SK-N-SH (cell line): ENCODE results near the gene AKAP6. TPM values are rescaled to one million over a fixed set of nuclear protein-coding genes. Genes with fewer than 3 reads are reported as not detected.

Experiments
- CTCF ChIA-PET: fragments of 300-600, 350-600 bp; formaldehyde crosslinking; extraction: SDS; loops from one replicate; lab custom pipeline; 2021; lab: Yijun Ruan, JAX
- POLR2A ChIA-PET: fragments of 350-600 bp; sonication (Branson Sonifier 250); formaldehyde crosslinking; extraction: SDS; loops from one replicate; lab custom pipeline; 2020; ENCODE audit warnings: antibody characterized with exemption, inconsistent platforms; lab: Yijun Ruan, JAX
- DNase-seq: peaks from one replicate; pipeline ENCODE4 v3.0.0; 2012
- H2AFZ ChIP-seq: fragments of 200-600 bp; sonication (generic); 2 replicates; pipeline ENCODE4 v1.8.1; 2016; ENCODE audit warnings: antibody characterized with exemption, mild to moderate bottlenecking, low read depth
- H3F3A ChIP-seq: fragments of 200-600 bp; sonication (generic); replicated peaks from 2 replicates; pipeline ENCODE3; 2016; ENCODE audit warnings: antibody characterized with exemption, mild to moderate bottlenecking; ENCODE audit not compliant: insufficient read depth
- H3K27ac ChIP-seq, 2 experiments: fragments of 200-500 bp in 1 of 2; fragments of 200-600 bp in 1 of 2; sonication (Bioruptor generic) in 1 of 2; sonication (generic), shearing (Covaris generic) in 1 of 2; 2 replicates each; pipeline versions ENCODE4 v1.5.1 to v1.6.1; 2014 to 2016; ENCODE audit warnings: low read depth in 2 of 2, inconsistent platforms in 1 of 2, low read length in 1 of 2, mild to moderate bottlenecking in 1 of 2, mixed read lengths in 1 of 2
- H3K27me3 ChIP-seq: fragments of 200-600 bp; sonication (generic), shearing (Covaris generic); 2 replicates; pipeline ENCODE4 v1.6.1; 2016; ENCODE audit warnings: mixed run types; ENCODE audit not compliant: insufficient read depth
- H3K36me3 ChIP-seq, 2 experiments: fragments of 200-500 bp in 1 of 2; fragments of 200-600 bp in 1 of 2; sonication (Bioruptor generic) in 1 of 2; sonication (generic) in 1 of 2; replicated peaks in 1 of 2; 2 replicates each; pipeline versions ENCODE3 to v1.5.1; 2014 to 2016; ENCODE audit warnings: low read length in 1 of 2, mild to moderate bottlenecking in 1 of 2; ENCODE audit not compliant: insufficient read depth in 2 of 2, control insufficient read depth in 1 of 2
- H3K4me1 ChIP-seq, 2 experiments: fragments of 200-500 bp in 1 of 2; fragments of 200-600 bp in 1 of 2; sonication (Bioruptor generic) in 1 of 2; sonication (generic), shearing (Covaris generic) in 1 of 2; 2 replicates each; pipeline versions ENCODE4 v1.5.1 to v1.6.1; 2014 to 2016; ENCODE audit warnings: low read depth in 1 of 2, low read length in 1 of 2, mixed run types in 1 of 2; ENCODE audit not compliant: insufficient read depth in 2 of 2, control insufficient read depth in 1 of 2
- H3K4me2 ChIP-seq: fragments of 200-600 bp; sonication (generic), shearing (Covaris generic); 2 replicates; pipeline ENCODE4 v1.6.1; 2017; ENCODE audit warnings: mixed run types
- H3K4me3 ChIP-seq, 2 experiments: fragments of 200-500 bp in 1 of 2; fragments of 200-600 bp in 1 of 2; sonication (Bioruptor generic) in 1 of 2; sonication (generic), shearing (Covaris generic) in 1 of 2; 2 replicates each; pipeline versions ENCODE4 v1.5.1 to v1.8.1; 2014 to 2016; ENCODE audit warnings: low read depth in 2 of 2, inconsistent platforms in 1 of 2, low read length in 1 of 2, mild to moderate bottlenecking in 1 of 2, mixed read lengths in 1 of 2, moderate library complexity in 1 of 2
- H3K79me2 ChIP-seq: fragments of 200-600 bp; sonication (generic); 2 replicates; pipeline ENCODE4 v1.8.1; 2017; ENCODE audit warnings: mild to moderate bottlenecking; ENCODE audit not compliant: insufficient read depth
- H3K9ac ChIP-seq: fragments of 200-600 bp; sonication (generic); 2 replicates; pipeline ENCODE4 v1.6.1; 2017; ENCODE audit warnings: mixed run types
- H3K9me2 ChIP-seq: fragments of 200-600 bp; sonication (generic); 2 replicates; pipeline ENCODE4 v1.6.1; 2017; ENCODE audit warnings: mixed run types
- H3K9me3 ChIP-seq: fragments of 200-600 bp; sonication (generic); 2 replicates; pipeline ENCODE4 v1.6.1; 2017; ENCODE audit warnings: mixed run types, mild to moderate bottlenecking, moderate library complexity
- H4K20me1 ChIP-seq: fragments of 200-600 bp; sonication (generic); 2 replicates; pipeline ENCODE4 v1.6.1; 2017; ENCODE audit warnings: mild to moderate bottlenecking, mixed run types; ENCODE audit not compliant: insufficient read depth
- ELF1 ChIP-seq: IDR thresholded peaks from 2 replicates; pipeline ENCODE4 v1.4.0; 2012
- EP300 ChIP-seq, 2 experiments: IDR thresholded peaks; 2 replicates each; pipeline versions ENCODE4 v1.4.0 to v1.6.1; 2012; ENCODE audit warnings: borderline replicate concordance in 1 of 2, low read depth in 1 of 2, low read length in 1 of 2
- EZH2phosphoT487 ChIP-seq: fragments of 200-600 bp; sonication (generic); IDR thresholded peaks from 2 replicates; pipeline ENCODE4 v1.6.1; 2017; ENCODE audit warnings: low read depth, mixed run types, mild to moderate bottlenecking, antibody characterized with exemption, moderate library complexity, borderline replicate concordance
- FOXM1 ChIP-seq: IDR thresholded peaks from 2 replicates; pipeline ENCODE4 v1.4.0; 2012; ENCODE audit warnings: low read depth, mild to moderate bottlenecking
- GABPA ChIP-seq: IDR thresholded peaks from 2 replicates; pipeline ENCODE4 v1.4.0; 2012; ENCODE audit warnings: low read depth, mild to moderate bottlenecking
- GATA2 ChIP-seq: sonication (generic); formaldehyde crosslinking; IDR thresholded peaks from 2 replicates; pipeline ENCODE4 v1.5.0; 2020; ENCODE audit warnings: mild to moderate bottlenecking, missing genetic modification reagents
- MXI1 ChIP-seq: IDR thresholded peaks from 2 replicates; pipeline ENCODE4 v1.6.1; 2012; ENCODE audit warnings: mild to moderate bottlenecking, low read depth, low read length, improper control_type of control experiment
- NRF1 ChIP-seq: IDR thresholded peaks from 2 replicates; pipeline ENCODE4 v1.6.1; 2012; ENCODE audit warnings: low read depth, mild to moderate bottlenecking, low read length
- POLR2AphosphoS5 ChIP-seq: IDR thresholded peaks from 2 replicates; pipeline ENCODE4 v1.6.1; 2012; ENCODE audit warnings: low read depth, low read length
- RAD21 ChIP-seq: IDR thresholded peaks from 2 replicates; pipeline ENCODE4 v1.6.1; 2012; ENCODE audit warnings: mild to moderate bottlenecking, low read length
- RCOR1 ChIP-seq: fragments of 150-350 bp; IDR thresholded peaks from 2 replicates; pipeline ENCODE4 v1.6.1; 2017; ENCODE audit warnings: antibody characterized with exemption, low read length
- RXRA ChIP-seq: IDR thresholded peaks from 2 replicates; pipeline ENCODE4 v1.4.0; 2012; ENCODE audit warnings: low read depth, mild to moderate bottlenecking, borderline replicate concordance
- SMC3 ChIP-seq: IDR thresholded peaks from 2 replicates; pipeline ENCODE4 v1.6.1; 2012; ENCODE audit warnings: low read depth, low read length, improper control_type of control experiment
- TAF1 ChIP-seq: IDR thresholded peaks from 2 replicates; pipeline ENCODE4 v1.6.1; 2012; ENCODE audit warnings: low read depth, mild to moderate bottlenecking, low read length, moderate library complexity, borderline replicate concordance
- TCF12 ChIP-seq: IDR thresholded peaks from 2 replicates; pipeline ENCODE4 v1.4.0; 2012
- TEAD4 ChIP-seq: IDR thresholded peaks from 2 replicates; pipeline ENCODE4 v1.4.0; 2012; ENCODE audit warnings: mild to moderate bottlenecking, borderline replicate concordance; ENCODE audit not compliant: insufficient read depth
- WGBS: methylation state at CpG from one replicate; pipeline ENCODE4 v1.1.6; 2017; ENCODE audit warnings: low lambda C conversion rate; 5-methylcytosine and 5-hydroxymethylcytosine counted together
- polyA plus RNA-seq, 3 experiments: library from polyadenylated mRNA; depleted of rRNA; stranded (reverse); fragments of >200 nt; gene quantifications; 2 replicates each; pipeline ENCODE4 v1.2.3, GENCODE V29; 2012
- TF ChIP-seq, protein P1 (sequence below): IDR thresholded peaks from 2 replicates; pipeline ENCODE4 v1.6.1; 2012; ENCODE audit warnings: mild to moderate bottlenecking, low read depth, low read length, moderate library complexity

Gene AKAP6
- polyA plus RNA-seq, 1 of the 3 experiments (the other 2 are of a cell fraction): 1.7 TPM

DNA sequence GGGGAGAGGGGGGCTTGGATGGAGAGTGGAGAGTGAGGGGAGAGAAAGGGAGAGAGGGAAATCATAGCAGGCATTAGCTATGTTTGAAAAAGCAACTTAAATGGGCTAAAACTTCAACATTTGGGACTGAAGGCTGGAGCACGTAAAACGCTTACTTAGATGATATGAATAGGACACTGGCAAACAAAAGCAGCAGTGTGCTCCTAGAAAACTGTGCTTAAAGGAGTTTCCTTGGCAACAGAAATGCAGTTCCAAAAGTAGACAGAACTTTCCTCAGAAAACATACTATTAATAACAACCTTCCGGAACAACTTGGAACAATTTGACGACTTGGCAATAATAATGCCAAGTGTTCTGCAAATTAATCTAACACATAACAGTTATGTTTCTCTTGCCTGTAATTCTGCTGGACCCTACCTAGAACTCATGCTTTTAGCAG is 374.1 kb downstream of the AKAP6 start:
- Histone ChIP-seq H3K79me2 (no peaks in the 10 kb centered on the region), H4K20me1 (no peaks in the 10 kb centered on the region), H3K9ac (no peak overlapping the region), H3K27ac (peak overlapping the region in 1 of 2 experiments; percentile 1; a peak in 1 of 4 replicates), H3K9me3 (no peaks in the 10 kb centered on the region), H3K4me1 (peaks cover 0 to 20% of the 10 kb centered on the region in 2 experiments; a peak in 3 of 4 replicates), H3K4me2 (no peak overlapping the region), H3K9me2 (no peaks in the 10 kb centered on the region), H3K36me3 (peaks cover 0 to 4% of the 10 kb centered on the region in 2 experiments)
- POLR2A ChIA-PET: no interaction called here
- TF ChIP-seq NRF1: no peak
- no peak for TF ChIP-seq TCF12
- no peak for TF ChIP-seq GATA2
- no peak for TF ChIP-seq GABPA
- TF ChIP-seq, protein P1, sequence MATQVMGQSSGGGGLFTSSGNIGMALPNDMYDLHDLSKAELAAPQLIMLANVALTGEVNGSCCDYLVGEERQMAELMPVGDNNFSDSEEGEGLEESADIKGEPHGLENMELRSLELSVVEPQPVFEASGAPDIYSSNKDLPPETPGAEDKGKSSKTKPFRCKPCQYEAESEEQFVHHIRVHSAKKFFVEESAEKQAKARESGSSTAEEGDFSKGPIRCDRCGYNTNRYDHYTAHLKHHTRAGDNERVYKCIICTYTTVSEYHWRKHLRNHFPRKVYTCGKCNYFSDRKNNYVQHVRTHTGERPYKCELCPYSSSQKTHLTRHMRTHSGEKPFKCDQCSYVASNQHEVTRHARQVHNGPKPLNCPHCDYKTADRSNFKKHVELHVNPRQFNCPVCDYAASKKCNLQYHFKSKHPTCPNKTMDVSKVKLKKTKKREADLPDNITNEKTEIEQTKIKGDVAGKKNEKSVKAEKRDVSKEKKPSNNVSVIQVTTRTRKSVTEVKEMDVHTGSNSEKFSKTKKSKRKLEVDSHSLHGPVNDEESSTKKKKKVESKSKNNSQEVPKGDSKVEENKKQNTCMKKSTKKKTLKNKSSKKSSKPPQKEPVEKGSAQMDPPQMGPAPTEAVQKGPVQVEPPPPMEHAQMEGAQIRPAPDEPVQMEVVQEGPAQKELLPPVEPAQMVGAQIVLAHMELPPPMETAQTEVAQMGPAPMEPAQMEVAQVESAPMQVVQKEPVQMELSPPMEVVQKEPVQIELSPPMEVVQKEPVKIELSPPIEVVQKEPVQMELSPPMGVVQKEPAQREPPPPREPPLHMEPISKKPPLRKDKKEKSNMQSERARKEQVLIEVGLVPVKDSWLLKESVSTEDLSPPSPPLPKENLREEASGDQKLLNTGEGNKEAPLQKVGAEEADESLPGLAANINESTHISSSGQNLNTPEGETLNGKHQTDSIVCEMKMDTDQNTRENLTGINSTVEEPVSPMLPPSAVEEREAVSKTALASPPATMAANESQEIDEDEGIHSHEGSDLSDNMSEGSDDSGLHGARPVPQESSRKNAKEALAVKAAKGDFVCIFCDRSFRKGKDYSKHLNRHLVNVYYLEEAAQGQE: no peak
- TF ChIP-seq ELF1: no peak
- TF ChIP-seq RAD21: no peak
- TF ChIP-seq POLR2AphosphoS5: no peak
- no peak for TF ChIP-seq TEAD4
- no peak for TF ChIP-seq SMC3
- no peak for TF ChIP-seq EZH2phosphoT487
- TF ChIP-seq TAF1: no peak
- no peak for TF ChIP-seq RXRA
- TF ChIP-seq RCOR1: no peak
- TF ChIP-seq FOXM1: no peak
- no peak for TF ChIP-seq MXI1
- no peak for TF ChIP-seq EP300 (IDR thresholded peaks at IDR 0.05; ENCODE audit: borderline replicate concordance in 1 of 2, low read depth in 1 of 2, low read length in 1 of 2)
- TF ChIP-seq, all 33 proteins: peak for 0
- no peak overlapping the region for H2AFZ ChIP-seq
- H3K4me3 ChIP-seq: no peak overlapping the region
- 94% methylated on average over 4 of the region's 4 CpGs for WGBS
- CTCF ChIA-PET: no interaction called here
- H3F3A ChIP-seq: peaks cover 14% of the 10 kb centered on the region
- no peaks in the 10 kb centered on the region for H3K27me3 ChIP-seq
- no peak for DNase-seq
